Prostate gland (tissue), 2 donors: Measurements from ENCODE around the gene FRMD4A.

Experiments
- CTCF ChIP-seq, 4 experiments: fragments of 200-600 bp in 2 of 4; fragments of 450-650 bp in 2 of 4; sonication (generic) in 2 of 4; IDR thresholded peaks; 1 replicate in 3 of 4; 2 replicates in 1 of 4; pipeline ENCODE4 v1.5.1; 2016 to 2019; ENCODE audit warnings: antibody characterized with exemption in 4 of 4, mild to moderate bottlenecking in 2 of 4, moderate library complexity in 2 of 4
- POLR2A ChIP-seq: fragments of 450-650 bp; IDR thresholded peaks from one replicate; pipeline ENCODE4 v1.6.1; 2016; ENCODE audit warnings: antibody characterized with exemption, mild to moderate bottlenecking

GRCh38 chr10:13650961-13651360 lies 679.8 kb downstream of the FRMD4A start:
- TF ChIP-seq CTCF (IDR thresholded peaks at IDR 0.05) (no peak), POLR2A (no peak)
